A549 (cell line): ENCODE data around the gene VSX1. TPM values are rescaled to one million over a fixed set of nuclear protein-coding genes. Genes with fewer than 3 reads are reported as not detected.

Experiments used
- ATAC-seq, 2 experiments: fragments of 200-7000 bp in 1 of 2; fragments of >200 bp in 1 of 2; cut with Nextera tagmentation in 1 of 2; cut with Tn5 transposase in 1 of 2; 3 replicates each; pipeline versions ENCODE4 v1.8.0 to v1.9.1; 2018 to 2020; ENCODE audit warnings: mild to moderate bottlenecking in 1 of 2, moderate library complexity in 1 of 2
- CTCF ChIA-PET: fragments of 300-600 bp; sonication (Branson Sonifier 250); formaldehyde crosslinking; extraction: SDS; loops from one replicate; lab custom pipeline; 2021; ENCODE audit warnings: antibody characterized with exemption, inconsistent platforms; lab: Yijun Ruan, JAX
- POLR2A ChIA-PET: fragments of 350-600 bp; formaldehyde crosslinking; extraction: SDS; loops from one replicate; lab custom pipeline; 2021; ENCODE audit warnings: antibody characterized with exemption, inconsistent platforms; lab: Yijun Ruan, JAX
- DNase-seq, 2 experiments: peaks; one replicate each; pipeline versions ENCODE4 v3.0.0 to v3.0.0-alpha.2; 2011 to 2016; ENCODE audit warnings: low read depth in 1 of 2, low spot score in 1 of 2
- FAIRE-seq: peaks from 2 replicates; lab custom pipeline; 2011; peaks lifted over from hg19 to GRCh38; lab: Jason Lieb, UNC
- H3K27ac ChIP-seq, 2 experiments: fragments of >200 bp; sonication (Bioruptor Twin); formaldehyde crosslinking; 3 replicates each; pipeline ENCODE4 v1.5.1; 2016 to 2017
- H3K4me1 ChIP-seq: fragments of >200 bp; sonication (Bioruptor Twin); formaldehyde crosslinking; 3 replicates; pipeline ENCODE4 v1.6.1; 2016
- H3K4me2 ChIP-seq: fragments of >200 bp; sonication (Bioruptor Twin); formaldehyde crosslinking; 3 replicates; pipeline ENCODE4 v1.6.1; 2016
- H3K4me3 ChIP-seq: fragments of >200 bp; sonication (Bioruptor Twin); formaldehyde crosslinking; 3 replicates; pipeline ENCODE4 v1.5.1; 2016
- H3K9me3 ChIP-seq: fragments of >200 bp; sonication (Bioruptor Twin); formaldehyde crosslinking; 3 replicates; pipeline ENCODE4 v1.6.1; 2016
- BHLHE40 ChIP-seq: IDR thresholded peaks from 2 replicates; pipeline ENCODE4 v1.6.1; 2012; ENCODE audit warnings: low read depth, low read length, inconsistent platforms
- CBX8 ChIP-seq: fragments of 200-600 bp; sonication (generic); IDR thresholded peaks from 2 replicates; pipeline ENCODE4 v1.6.1; 2016
- CHD2 ChIP-seq: fragments of 150-350 bp; IDR thresholded peaks from 2 replicates; pipeline ENCODE4 v1.6.1; 2014; ENCODE audit warnings: low read length; ENCODE audit not compliant: partially characterized antibody
- EP300 ChIP-seq, 2 experiments: fragments of >200 bp; sonication (Bioruptor Twin); formaldehyde crosslinking; IDR thresholded peaks; 2 replicates in 1 of 2; 3 replicates in 1 of 2; pipeline ENCODE4 v1.6.1; 2016 to 2017
- JUNB ChIP-seq: fragments of >200 bp; sonication (Bioruptor Twin); formaldehyde crosslinking; IDR thresholded peaks from 2 replicates; pipeline ENCODE4 v1.6.1; 2016
- KDM5A ChIP-seq: fragments of 200-600 bp; sonication (generic); IDR thresholded peaks from 2 replicates; pipeline ENCODE4 v1.6.1; 2016; ENCODE audit warnings: antibody characterized with exemption, mild to moderate bottlenecking
- MYC ChIP-seq: IDR thresholded peaks from 2 replicates; pipeline ENCODE4 v1.6.1; 2012; ENCODE audit warnings: mild to moderate bottlenecking, inconsistent platforms, low read length, improper control_type of control experiment, borderline replicate concordance
- NPAS2 ChIP-seq: fragments of 250-450 bp; sonication (Bioruptor Pico); IDR thresholded peaks from 2 replicates; pipeline ENCODE4 v1.8.0; 2022; ENCODE audit warnings: mild to moderate bottlenecking, moderate library complexity, borderline replicate concordance
- NR3C1 ChIP-seq: fragments of >200 bp; sonication (Bioruptor Twin); formaldehyde crosslinking; IDR thresholded peaks from 3 replicates; pipeline ENCODE4 v1.6.1; 2017
- POLR2A ChIP-seq: IDR thresholded peaks from 2 replicates; pipeline ENCODE4 v1.6.1; 2012; ENCODE audit warnings: mild to moderate bottlenecking, low read length
- POLR2AphosphoS2 ChIP-seq: conservative IDR thresholded peaks from 2 replicates; pipeline ENCODE4 v1.6.1; 2012; ENCODE audit warnings: low read length, improper control_type of control experiment, inconsistent platforms
- RCOR1 ChIP-seq: fragments of 150-350 bp; IDR thresholded peaks from 2 replicates; pipeline ENCODE4 v1.6.1; 2014; ENCODE audit warnings: antibody characterized with exemption, low read length, low read depth
- RFX5 ChIP-seq: fragments of 450-650 bp; IDR thresholded peaks from 2 replicates; pipeline ENCODE4 v1.7.1; 2014; ENCODE audit warnings: antibody characterized with exemption, mild to moderate bottlenecking, moderate library complexity
- RNF2 ChIP-seq: fragments of 200-600 bp; sonication (generic); IDR thresholded peaks from 2 replicates; pipeline ENCODE4 v1.6.1; 2016; ENCODE audit warnings: low read depth, mild to moderate bottlenecking, antibody characterized with exemption, moderate library complexity, borderline replicate concordance
- SMC3 ChIP-seq: fragments of >200 bp; sonication (Bioruptor Twin); formaldehyde crosslinking; IDR thresholded peaks from 3 replicates; pipeline ENCODE4 v1.6.1; 2018; ENCODE audit warnings: inconsistent platforms
- SREBF2 ChIP-seq: fragments of 450-650 bp; IDR thresholded peaks from 2 replicates; pipeline ENCODE4 v1.6.1; 2014; ENCODE audit warnings: mild to moderate bottlenecking, moderate library complexity
- ZC3H11A ChIP-seq: fragments of 450-650 bp; IDR thresholded peaks from 2 replicates; pipeline ENCODE4 v1.6.1; 2014; ENCODE audit warnings: antibody characterized with exemption, mild to moderate bottlenecking
- ZSCAN20 ChIP-seq: fragments of 250-450 bp; sonication (Bioruptor Pico); IDR thresholded peaks from 2 replicates; pipeline ENCODE4 v1.8.0; 2022; ENCODE audit warnings: mild to moderate bottlenecking, moderate library complexity
- WGBS: methylation state at CpG from one replicate; pipeline ENCODE4 v1.1.6; 2017; ENCODE audit errors: missing lambda C conversion rate; 5-methylcytosine and 5-hydroxymethylcytosine counted together
- polyA plus RNA-seq, 4 experiments: library from polyadenylated mRNA; depleted of rRNA in 3 of 4; stranded (reverse); fragments of >200 nt; fragmentation: RNase III in 1 of 4; extraction: RNeasy Plus Mini Kit Qiagen cat#74134 plus additional on column Dnase treatment in 1 of 4; gene quantifications; 2 replicates in 3 of 4; 3 replicates in 1 of 4; pipeline ENCODE4 v1.2.3, GENCODE V29; 2011 to 2017
- TF ChIP-seq, protein P1 (sequence below): fragments of 150-350 bp; IDR thresholded peaks from 2 replicates; pipeline ENCODE4 v1.6.1; 2014; ENCODE audit warnings: low read depth, mild to moderate bottlenecking, low read length
- TF ChIP-seq, protein P2 (sequence below): fragments of 200-600 bp; sonication (generic); IDR thresholded peaks from 2 replicates; pipeline ENCODE4 v1.6.1; 2016; ENCODE audit warnings: antibody characterized with exemption, mild to moderate bottlenecking, moderate library complexity
- TF ChIP-seq, protein P3 (sequence below): IDR thresholded peaks from 2 replicates; pipeline ENCODE4 v1.6.1; 2012; ENCODE audit warnings: low read depth, borderline replicate concordance

VSX1 gene
- polyA plus RNA-seq, 2 of the 4 experiments (the other 2 are of a cell fraction), result 0.77 to 2.9 TPM

DNA sequence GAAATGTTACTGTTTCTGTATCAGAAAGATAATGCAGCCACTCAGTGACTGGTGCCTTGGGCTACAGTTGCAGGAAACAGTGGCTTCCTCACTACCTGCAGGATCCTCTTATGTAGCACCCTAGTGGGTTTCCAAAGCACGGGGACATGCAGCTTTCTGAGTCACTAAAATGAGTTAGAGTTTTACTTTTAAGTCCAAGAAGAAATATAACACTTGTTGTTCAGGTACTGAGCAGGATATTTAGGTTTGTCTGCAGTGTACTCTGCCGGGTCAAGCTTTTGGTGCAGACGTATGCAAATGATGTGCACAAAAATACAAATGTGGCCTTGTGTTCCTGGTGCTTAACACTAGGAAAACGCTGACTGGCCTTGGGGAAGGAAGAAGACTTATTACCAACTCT lies 46.0 kb downstream of the VSX1 start (continued):
- TF ChIP-seq RFX5 (no peak), RNF2 (no peak), SREBF2 (no peak)
- TF ChIP-seq, protein P1, sequence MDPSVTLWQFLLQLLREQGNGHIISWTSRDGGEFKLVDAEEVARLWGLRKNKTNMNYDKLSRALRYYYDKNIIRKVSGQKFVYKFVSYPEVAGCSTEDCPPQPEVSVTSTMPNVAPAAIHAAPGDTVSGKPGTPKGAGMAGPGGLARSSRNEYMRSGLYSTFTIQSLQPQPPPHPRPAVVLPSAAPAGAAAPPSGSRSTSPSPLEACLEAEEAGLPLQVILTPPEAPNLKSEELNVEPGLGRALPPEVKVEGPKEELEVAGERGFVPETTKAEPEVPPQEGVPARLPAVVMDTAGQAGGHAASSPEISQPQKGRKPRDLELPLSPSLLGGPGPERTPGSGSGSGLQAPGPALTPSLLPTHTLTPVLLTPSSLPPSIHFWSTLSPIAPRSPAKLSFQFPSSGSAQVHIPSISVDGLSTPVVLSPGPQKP, result no peak

DNA sequence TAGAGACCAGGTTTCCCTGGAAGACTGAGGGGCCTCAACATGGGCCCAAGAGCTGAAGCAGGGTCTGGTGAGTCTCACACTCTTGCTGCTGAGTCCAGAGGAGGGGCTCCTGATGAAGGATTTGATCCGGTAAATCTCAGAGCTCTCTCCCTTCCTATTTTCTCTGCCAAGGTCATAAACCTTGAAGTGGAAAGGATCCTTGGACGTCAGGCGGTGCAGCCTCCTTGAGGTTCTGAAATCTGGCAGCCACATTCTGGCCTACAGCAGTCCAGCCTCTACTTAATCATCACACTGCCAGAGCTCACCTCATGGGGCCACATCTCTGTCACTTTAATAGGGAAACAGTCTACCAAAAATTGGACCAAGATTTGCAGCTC lies 48.0 kb downstream of the VSX1 start:
- ChIA-PET CTCF (interaction anchor here (0.6 to 2.8 kb wide), 9 partner anchors 10 to 255 kb away, joined by 3 to 11 read pairs (median 5); no protein-coding TSS in a partner anchor), POLR2A (no interaction called here)
- no peak overlapping the region for H3K4me2 ChIP-seq
- no peak for FAIRE-seq
- no peak for TF ChIP-seq RCOR1
- TF ChIP-seq, protein P2, sequence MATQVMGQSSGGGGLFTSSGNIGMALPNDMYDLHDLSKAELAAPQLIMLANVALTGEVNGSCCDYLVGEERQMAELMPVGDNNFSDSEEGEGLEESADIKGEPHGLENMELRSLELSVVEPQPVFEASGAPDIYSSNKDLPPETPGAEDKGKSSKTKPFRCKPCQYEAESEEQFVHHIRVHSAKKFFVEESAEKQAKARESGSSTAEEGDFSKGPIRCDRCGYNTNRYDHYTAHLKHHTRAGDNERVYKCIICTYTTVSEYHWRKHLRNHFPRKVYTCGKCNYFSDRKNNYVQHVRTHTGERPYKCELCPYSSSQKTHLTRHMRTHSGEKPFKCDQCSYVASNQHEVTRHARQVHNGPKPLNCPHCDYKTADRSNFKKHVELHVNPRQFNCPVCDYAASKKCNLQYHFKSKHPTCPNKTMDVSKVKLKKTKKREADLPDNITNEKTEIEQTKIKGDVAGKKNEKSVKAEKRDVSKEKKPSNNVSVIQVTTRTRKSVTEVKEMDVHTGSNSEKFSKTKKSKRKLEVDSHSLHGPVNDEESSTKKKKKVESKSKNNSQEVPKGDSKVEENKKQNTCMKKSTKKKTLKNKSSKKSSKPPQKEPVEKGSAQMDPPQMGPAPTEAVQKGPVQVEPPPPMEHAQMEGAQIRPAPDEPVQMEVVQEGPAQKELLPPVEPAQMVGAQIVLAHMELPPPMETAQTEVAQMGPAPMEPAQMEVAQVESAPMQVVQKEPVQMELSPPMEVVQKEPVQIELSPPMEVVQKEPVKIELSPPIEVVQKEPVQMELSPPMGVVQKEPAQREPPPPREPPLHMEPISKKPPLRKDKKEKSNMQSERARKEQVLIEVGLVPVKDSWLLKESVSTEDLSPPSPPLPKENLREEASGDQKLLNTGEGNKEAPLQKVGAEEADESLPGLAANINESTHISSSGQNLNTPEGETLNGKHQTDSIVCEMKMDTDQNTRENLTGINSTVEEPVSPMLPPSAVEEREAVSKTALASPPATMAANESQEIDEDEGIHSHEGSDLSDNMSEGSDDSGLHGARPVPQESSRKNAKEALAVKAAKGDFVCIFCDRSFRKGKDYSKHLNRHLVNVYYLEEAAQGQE, result no peak
- no peak for TF ChIP-seq KDM5A
- TF ChIP-seq ZC3H11A, result no peak
- no peak for TF ChIP-seq MYC
- TF ChIP-seq BHLHE40, result no peak
- no peak for TF ChIP-seq NR3C1
- no peak for TF ChIP-seq SMC3
- TF ChIP-seq CHD2, result no peak
- TF ChIP-seq JUNB, result no peak
- no peak for TF ChIP-seq POLR2AphosphoS2
- TF ChIP-seq EP300 (IDR thresholded peaks at IDR 0.05), result no peak
- TF ChIP-seq POLR2A, result no peak
- no peak overlapping the region for H3K4me3 ChIP-seq
- no peak for DNase-seq
- H3K4me1 ChIP-seq, result no peaks in the 10 kb centered on the region
- WGBS, result 76% methylated on average over 3 of the region's 3 CpGs
- H3K9me3 ChIP-seq, result no peaks in the 10 kb centered on the region
- ATAC-seq, result no peak
- H3K27ac ChIP-seq, result no peak overlapping the region

DNA sequence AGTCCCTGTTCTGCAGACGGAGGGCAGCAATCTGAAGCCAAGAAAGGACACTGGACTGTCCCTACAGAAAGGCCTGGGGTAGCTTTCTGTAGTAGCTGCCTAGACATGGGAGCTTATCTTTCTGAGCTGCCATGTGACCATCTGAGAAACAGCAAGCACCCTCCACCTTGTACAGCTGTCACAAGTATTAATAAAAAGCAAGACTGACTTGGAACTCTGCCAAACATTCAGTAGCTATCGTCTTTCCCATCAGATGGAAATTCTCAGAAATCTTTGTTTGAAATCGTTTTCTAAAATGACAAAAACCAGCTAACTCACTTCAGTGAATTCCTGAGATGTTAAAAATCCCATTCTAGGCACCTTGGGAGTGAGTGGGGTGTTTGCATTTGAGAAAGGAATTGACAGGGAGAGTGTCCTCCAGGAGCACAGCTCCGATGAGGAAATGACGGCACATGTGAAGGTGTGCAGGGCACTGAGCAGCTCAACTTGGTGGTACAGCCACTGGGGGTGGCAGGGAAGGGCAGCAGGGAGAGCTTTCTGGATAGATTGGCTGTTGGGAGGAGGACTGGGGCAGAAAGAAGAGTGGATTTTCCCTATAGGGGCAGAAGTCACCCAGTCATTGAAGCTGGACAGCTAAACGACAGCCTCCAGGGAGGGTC lies 48.5 kb downstream of the VSX1 start:
- H3K4me3 ChIP-seq, result no peak overlapping the region
- H3K4me1 ChIP-seq, result no peaks in the 10 kb centered on the region
- POLR2A ChIA-PET, result interaction anchor here (0.6 kb wide), 1 partner anchor 545 kb away, joined by 5 read pairs; no protein-coding TSS in a partner anchor
- DNase-seq (no peak), ATAC-seq (no peak), FAIRE-seq (no peak)
- no peaks in the 10 kb centered on the region for H3K9me3 ChIP-seq
- H3K27ac ChIP-seq, result no peak overlapping the region
- 80% methylated on average over 6 of the region's 6 CpGs for WGBS
- CTCF ChIA-PET, result interaction anchor here (0.7 to 2.8 kb wide), 8 partner anchors 10 to 383 kb away, joined by 3 to 11 read pairs (median 5); no protein-coding TSS in a partner anchor
- H3K4me2 ChIP-seq, result no peak overlapping the region
- TF ChIP-seq CBX8 (no peak), NPAS2 (no peak), ZSCAN20 (no peak), CHD2 (no peak)
- TF ChIP-seq, protein P3, sequence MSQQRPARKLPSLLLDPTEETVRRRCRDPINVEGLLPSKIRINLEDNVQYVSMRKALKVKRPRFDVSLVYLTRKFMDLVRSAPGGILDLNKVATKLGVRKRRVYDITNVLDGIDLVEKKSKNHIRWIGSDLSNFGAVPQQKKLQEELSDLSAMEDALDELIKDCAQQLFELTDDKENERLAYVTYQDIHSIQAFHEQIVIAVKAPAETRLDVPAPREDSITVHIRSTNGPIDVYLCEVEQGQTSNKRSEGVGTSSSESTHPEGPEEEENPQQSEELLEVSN, result no peak
